ENCODE data around the gene SPOPL.

DNA sequence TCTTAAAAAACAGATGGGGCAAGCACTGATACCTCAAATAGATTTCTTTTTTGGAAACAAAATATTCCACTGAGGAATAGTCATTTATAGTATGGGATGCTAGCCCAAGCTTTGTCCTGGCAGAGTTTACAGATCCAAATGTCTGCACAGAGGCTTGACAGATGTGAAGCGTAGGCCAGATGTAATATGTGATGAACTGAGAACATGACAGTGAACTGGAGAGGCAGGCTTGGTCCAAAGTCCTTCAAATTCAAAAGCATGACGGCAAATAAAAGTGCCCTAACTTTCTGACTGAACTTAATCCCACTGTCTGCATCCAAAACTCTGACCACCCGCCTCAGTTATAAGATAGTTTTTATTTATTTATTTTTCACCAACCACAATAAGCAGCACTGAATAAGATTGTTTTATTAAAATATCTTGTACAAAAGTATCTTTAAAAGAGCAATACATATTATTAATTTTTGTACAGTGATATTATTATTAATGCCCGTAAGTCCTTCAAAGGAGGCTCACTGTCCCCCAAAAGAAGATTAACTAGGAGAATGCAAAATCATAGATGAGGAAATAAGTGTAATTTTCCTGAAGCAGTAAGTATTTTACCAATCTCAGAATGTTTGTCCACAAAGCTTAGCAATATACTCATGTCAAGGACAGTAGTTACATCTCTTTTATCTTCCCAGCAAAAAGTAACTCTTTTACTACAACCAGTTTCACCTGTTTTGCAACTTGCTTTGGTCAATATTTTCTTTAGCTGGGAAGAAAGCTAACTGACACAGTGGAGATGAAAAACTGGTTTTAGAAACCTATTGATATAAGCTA is 10.7 kb upstream of the SPOPL start:
- TF ChIP-seq POLR2A (IDR thresholded peaks at IDR 0.05; ENCODE audit: low read length): no peak
- TF ChIP-seq GATA1 (IDR thresholded peaks at IDR 0.05; ENCODE audit: low read depth, low read length): no peak

All from erythroblast (primary cell).